HK-2 (cell line): ENCODE results near the gene FAIM2.
A peak's percentile ranks its signal among the peaks of the same experiment; 100 is the strongest.
"Not testable (repeated sequence)": the region's sequence is repeated elsewhere in the genome, so short reads cannot be mapped to it uniquely, and the experiment has no call there.

Source experiments
- DNase-seq: peaks from one replicate; pipeline ENCODE4 v3.0.0-alpha.2; 2018; ENCODE audit not compliant: unreplicated experiment

FAIM2 gene

DNA sequence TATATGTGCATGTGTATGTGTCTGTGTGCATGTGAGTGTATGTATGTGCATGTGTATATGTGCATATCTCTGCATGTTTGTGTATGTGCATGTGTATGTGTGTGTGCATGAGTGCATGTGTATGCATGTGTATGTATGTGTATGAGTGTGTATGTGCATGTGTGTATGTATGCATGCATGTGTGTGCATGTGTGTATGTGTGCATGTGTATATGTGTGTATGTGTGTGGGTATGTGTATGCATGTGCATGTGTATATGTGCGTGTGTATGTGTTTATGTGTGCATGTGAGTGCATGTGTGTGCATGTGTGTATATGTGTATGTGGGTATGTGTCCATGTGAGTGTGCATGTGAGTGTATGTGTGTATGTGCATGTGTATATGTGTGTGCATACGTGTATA lies 24.6 kb downstream of the FAIM2 start:
- DNase-seq: not testable (repeated sequence)

DNA sequence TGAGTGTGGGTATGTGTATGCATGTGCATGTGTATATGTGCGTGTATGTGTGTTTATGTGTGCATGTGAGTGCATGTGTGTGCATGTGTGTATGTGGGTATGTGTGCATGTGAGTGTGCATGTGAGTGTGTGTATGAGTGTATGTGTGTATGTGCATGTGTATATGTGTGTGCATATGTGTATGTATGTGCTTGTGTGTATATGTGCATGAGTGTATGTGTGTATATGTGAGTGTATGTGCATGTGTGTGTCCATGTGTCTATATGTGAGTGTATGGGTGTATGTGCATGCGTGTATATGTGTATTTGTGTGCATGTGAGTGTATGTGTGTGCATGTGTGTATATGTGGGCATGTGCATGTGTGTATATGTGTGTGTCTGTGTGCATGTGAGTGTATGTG lies 25.7 kb downstream of the FAIM2 start:
- DNase-seq: no peak

DNA sequence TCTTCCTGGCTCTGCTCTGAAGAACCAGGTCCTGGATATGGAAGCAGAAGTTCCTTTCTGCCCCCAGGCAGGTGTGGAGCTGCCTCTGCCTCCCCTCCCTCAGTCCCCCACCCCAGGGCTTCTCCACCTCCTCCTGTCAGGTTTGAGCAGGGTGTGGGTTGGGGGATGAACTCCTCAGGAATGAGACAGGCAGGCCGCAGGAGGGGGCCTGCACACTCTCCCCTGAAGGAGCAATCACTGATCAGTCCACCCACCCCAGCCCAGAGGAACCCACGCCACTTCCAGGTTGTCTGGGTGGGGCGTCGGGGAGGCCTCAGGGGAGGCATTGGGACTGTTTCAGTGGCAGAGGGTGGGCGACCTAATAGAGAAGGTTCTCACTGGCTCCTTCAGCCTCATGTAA lies 26.6 kb downstream of the FAIM2 start:
- DNase-seq: no peak

DNA sequence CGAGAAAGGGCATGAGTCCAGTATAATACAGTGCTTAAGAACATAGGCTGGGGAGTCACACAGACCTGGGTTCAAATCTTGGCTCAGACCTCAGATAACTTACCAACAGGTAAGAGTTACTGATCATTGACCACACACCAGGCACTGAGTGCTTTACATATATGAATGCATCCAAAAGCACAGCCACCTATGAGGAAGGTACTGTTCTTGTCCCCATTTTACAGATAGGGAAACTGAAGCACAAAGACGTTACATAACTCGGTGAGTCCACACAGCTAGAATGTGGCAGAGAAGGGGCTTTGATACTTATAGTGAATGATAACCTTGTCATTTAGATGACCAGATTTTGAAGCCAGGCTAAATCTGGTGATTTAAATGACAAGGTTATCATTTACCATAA lies 27.6 kb downstream of the FAIM2 start:
- no peak for DNase-seq

DNA sequence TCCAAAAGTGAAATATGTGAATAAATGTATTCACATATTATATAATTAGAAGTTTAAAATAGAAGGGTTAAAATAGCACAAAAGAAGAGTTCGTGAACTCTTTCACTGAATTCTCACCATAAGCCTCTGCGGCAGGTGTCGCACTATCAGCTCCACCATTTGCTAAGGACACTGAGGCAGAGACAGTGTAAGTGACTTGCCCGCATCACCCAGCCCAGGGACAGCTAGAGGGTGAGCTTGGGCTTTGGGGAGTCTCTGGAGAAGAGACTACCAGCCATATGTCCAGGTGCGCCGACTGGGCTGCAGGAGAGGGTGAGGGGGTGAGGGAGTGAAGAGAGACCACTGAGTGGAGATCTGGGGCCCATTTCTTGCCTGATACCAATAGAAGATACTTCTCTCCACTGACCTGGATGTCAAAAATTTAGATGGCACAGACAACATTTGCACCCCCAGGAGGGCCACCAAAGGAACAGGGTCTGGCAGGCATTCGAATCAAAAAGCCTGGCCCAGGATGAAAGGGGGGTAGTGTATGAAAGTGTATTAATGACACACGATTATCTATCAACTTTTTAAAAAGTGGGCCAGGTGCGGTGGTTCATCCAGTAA lies 28.5 kb downstream of the FAIM2 start:
- DNase-seq: no peak

DNA sequence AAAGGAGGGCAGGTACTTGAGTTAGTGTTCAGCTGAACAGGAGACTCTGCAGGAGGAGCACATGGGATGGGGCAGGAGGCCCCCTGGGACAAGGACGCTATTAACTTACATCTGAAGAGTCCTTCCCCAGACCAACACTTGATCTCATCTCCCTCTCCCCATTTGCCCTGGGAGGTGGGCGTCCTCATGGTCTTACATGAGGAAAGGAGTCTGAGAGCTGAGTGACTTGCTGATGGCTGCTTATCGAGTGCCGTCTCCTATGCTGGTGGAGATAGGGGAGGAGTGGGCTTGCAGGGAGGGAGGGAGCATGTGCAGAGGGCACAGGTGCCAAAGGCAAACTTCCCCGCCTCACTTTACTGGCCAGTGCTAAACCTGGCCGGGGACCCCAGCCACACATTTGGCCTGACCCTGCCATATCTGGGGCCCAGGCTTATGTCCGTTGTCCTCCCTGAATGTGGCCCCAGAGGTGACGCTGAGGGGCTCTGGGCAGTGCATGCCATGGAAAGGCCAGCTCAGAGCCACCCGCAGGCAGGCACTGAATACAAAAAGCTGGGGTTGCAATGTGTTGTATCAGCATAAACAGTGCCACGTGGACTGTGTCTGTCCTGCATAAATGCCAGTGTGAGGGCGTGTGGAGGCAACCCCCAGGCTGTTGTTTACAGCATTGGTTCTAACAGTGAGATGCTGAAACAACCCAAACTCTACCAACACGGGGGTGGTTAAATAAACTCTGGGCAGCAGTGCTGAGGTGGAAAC lies 29.4 kb downstream of the FAIM2 start:
- DNase-seq: no peak

DNA sequence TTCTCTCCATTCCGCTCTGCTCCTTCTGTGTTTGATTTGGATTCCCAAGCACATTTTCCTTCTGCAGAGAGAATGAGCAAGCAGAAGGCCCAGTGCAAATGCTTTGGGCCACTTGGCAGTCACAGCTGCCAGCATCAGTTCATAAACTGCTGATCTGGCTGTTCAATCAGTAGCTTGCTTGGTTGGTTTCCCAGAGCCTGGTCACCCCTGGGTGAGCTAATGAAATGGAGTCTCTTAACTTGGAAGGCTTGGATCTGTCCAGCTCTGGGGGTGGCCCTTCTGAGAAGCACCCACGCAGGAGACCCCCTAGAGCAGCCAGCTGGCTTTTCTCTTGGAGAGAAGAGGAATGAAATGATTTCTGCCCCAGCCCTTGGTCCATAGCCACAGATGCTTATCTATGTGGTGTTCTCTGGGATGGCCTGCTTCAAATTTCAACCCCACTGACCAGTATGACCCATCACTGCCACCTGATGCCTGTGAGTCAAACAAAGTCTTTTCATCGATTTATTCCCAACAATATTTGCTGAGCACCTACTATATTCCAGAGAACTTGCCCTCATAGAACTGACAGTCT lies 30.3 kb downstream of the FAIM2 start:
- no peak for DNase-seq

DNA sequence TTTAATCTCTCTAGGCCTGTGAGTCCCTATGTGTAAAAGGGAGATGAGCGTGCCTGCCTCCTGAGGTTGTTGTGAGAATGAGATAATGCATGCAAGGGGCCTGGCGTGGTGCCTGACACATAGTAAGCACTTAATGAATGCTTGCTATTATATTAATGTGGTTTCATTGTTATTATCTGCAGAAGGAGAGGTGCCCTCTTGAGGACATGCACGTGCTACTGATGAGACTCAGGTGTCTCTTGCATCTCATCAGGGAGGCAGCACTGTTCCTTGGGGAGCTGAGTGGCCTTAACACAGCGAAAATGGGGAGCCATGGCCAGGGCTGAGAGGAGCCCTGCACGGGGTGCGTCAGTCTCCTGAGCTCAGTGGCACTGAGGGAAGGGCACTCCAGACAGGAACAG lies 30.9 kb downstream of the FAIM2 start:
- DNase-seq: no peak

DNA sequence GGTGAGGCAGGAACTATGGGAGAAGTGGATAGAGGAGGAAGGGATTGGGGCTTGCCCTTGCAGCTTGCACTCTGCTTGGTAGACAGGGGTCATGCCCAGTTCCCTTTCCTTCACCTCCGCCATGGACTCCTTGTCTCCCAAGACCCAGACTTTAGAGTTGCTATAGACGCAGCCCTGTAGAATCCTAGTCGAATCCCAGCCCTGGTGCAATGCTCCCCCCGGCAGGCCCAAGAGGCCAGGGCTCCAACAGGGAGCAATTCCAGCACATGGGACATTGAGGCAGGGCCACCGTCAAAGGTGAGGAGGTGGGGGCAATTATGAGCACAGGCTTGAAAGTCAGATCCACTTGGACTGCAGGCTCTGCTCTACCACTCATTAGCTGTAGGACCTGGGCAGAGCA lies 31.3 kb downstream of the FAIM2 start:
- no peak for DNase-seq

DNA sequence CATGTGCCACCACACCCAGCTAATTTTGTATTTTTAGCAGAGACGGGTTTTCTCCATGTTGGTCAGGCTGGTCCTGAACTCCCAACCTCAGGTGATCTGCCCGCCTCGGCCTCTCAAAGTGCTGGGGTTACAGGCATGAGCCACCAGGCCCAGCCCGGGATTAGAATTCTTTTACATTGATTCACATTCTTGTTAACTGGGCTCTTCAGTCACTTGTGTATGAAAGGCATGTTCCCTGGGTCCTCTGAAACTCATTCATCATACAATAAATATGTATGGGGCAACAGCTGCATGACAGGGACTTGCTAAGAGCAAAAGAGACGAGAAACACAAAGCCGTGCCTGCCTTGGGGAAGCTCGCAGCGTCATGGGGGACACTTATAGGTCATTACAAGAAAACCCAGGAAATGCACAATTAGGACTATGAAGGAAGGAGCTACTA lies 31.9 kb downstream of the FAIM2 start:
- DNase-seq: not testable (repeated sequence)

DNA sequence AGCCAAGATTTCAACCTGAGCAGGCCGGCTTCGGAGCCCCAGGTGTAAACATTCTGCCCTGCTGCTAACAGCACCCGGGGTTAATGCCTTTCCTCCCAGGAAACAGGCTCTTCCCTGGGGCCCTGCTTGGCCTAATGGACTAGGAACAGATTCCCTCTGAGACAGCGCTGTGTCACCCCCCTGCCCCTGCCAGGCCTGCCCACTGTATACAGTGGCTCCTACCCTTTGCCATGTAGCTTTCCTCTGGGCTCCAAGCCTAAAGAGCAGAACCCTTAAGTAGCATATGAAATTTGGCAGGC lies 32.5 kb downstream of the FAIM2 start:
- no peak for DNase-seq

DNA sequence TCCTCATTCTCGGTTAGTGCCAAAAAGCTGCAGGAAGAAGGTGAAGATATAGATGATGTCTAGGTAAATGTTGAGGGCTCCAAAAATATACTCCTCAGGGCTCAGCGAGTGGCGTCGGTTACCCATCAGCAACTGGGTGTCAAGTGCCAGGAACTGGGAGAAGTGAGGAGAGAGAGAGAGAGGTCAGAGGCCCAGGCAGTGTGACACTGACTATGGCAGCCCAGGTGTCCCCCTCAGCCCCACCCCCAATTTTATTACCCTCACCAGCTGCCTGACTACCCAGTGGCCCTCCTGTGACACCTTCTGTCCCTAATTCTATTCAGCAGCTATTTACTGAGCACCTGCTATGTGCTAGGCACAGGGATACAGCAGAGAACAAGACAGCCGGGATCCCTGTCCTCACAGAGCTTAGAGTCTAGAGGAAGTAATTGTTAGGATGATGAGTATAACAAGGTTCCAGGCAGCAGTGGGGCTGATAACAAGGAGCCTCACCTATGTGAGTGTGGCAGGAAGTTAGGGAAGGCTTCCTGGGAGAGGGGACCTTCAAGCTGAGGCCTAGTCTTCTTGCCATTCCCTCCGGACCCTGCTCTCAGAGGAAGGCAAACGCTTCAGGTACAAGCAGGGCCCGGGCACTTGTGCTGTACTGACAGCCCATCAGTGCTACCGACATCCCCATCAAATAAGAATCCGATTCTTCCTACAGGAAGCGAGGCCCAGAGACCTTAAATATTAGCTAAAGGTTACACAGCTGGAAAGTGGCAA lies 33.0 kb downstream of the FAIM2 start:
- no peak for DNase-seq

DNA sequence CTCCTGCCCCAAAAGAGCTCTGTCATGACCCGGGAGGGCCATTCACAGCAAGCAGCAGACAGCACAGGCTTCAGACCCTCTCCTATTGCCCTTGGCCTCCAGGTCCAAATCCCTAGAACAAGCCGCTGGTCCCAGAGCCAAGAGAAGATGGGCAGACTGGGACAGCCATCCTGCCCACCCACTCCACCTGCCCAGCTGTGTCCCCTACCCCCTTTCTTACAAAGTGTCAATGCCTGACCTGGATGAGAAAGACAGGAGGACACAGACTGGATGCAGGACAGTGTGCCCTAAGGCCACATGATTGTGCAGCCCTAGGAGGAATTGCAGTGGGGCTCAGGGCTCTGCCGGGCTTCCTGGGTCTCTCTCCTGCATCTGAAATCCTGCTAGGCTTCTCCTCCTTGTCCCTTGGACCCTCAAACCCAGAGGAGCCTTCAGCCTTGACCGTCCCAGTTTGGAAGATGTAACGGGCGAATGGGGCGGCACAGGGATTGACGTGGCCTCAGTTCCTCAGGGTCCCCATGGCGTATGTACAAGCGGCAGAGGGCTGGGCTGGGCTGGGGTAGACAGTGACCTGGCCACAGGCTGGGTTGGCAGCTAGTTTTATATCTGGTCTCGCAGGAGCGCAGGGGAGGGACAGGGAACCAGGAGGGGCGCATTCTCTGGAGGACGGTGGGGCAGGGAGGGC lies 33.7 kb downstream of the FAIM2 start:
- no peak for DNase-seq

DNA sequence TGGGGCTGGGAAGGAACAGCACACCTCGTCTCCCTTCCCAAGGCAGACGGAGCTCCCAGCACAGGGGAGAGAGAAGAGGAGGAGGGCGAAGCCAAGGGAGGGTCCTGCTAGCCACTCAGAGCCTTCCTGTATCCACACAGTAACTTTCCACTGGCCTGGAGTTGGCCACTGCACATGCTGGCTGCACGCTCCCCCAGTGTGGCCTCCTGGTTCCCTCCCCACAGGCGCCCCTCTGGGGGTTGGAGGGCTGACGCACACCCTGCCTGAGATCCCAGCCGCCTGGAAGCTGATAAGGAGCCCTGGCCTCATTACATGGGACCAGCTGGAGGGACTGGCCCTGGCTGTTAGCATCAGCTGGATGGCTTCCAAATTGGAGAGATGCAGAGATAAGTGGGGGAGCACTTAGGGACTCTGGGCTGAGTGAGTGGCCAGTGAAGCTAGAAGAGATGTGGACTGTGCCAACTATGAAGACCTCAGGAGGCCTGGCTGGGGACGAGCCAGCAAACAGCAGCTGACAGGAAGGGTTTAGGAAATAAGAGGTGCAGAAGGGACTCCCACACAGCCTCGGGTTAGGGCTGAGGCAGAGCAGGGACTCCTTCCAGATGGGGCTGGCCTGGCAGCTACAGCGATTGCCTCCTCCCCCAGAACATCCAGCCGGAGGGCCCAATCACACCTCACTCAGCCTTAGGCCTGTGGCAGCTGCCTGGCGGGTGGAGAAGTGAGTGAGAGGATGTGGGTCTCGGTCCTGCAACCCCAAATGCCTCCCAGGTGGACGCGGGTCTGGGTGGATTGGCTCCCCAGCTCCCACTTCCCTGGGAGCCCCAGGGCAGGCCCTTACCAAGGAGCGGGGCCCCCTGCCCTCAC lies 34.5 kb downstream of the FAIM2 start:
- no peak for DNase-seq

DNA sequence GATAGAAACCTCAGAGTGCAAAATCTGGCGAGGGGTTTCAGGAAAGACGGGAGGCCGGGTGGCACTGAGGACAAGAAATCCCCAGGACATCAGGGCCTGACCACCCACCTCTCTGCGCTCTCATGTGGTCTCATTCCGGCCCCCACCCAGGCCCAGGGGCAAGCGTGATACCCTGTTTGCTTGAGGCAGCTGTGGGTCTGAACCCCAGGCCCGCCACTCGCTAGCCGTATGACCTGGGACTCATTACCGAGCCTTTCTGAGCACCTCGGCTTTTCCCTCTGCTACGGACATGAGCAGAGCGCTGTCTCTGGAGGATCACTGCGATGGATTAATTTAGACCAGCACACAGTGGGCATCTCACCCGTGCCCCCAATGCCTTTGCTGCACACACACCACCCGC lies 35.3 kb downstream of the FAIM2 start:
- DNase-seq: no peak

DNA sequence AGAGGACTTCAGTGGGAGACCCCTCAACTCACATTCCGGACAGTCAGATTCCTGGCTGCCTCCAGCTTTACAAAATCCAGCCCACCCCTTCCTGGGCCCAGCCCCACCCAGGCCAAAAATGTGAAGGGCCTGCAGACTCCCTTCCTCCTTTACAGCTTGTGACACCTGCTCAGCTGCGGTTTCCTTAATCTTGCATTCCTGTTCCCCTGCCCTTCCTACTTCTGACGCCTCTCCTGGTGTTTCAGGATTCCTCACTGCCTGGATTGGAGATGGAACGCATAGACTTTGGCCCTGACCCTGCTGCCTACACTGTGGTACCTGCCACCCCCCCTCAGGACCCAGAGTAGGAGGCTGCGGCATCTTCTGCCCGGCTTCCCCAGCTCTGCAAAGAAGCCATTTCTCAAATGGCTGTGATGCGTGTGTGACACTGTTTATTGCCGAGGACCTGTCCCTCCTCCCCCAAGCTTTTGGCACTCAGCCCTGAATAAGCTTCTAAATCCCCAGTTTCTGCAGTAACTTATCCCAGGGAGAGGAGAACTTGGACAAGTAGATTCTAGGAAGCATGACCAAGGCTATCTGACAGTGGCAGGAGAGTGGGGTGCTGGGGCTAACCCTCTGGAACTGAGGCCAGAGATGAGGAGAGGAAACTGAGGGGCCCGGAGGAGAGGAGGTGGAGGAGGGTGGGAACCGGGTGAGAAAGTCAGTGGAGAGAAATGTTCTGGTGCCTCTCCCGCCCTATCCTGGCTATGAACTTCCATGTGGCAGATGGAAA lies 35.9 kb downstream of the FAIM2 start:
- DNase-seq: no peak

DNA sequence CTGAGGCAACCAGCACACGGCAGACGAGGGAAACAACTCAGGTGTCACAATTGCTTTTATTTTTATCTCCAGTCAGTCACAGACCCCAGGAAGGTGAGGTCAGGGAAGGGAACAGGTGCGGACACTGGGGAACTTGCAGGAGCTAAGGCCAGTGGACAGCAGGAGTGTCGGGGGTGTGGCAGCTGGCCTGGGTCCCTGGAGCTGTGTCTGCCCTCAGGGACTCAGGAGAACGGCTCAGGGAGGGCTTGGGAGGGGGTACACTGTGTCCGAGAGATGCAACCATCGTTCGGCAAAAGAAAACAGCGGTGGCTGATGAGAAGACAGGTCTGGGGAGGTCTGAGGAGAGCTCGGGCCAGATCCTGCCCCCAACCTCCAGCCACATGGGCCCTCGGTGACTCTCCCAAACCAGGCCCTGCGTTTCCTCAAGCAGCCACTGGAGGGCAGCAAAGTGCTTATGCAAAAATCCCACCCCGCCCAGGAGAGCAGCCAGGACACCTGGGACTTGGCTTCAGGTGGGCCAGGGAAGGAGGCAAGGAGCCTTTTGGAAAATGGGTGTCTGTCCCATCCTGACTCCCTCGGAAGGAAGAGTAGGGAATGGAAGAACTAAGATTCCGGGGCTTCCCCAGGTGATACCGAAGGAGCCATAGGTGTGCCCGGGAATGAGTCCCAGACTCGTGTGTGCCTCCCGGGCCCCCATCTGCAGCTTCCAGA lies 36.7 kb downstream of the FAIM2 start:
- DNase-seq: peak; percentile 80

DNA sequence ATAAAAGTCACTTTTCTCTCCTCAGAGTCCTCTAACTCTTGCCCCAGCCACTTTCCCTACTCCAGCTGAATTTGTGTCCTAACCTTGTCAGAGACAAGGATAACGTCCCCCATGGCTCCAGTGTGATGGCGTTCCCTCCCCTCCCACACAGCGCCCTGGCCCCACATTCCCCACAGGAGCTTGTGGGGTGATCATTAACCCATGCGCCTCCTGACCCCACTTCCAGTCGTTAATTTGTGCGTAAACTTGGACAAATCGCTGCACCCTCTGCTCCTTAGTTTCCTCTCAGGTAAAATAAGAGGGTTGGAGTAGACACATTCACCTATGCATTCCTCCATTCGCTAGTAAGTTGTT lies 37.9 kb downstream of the FAIM2 start:
- DNase-seq: no peak

DNA sequence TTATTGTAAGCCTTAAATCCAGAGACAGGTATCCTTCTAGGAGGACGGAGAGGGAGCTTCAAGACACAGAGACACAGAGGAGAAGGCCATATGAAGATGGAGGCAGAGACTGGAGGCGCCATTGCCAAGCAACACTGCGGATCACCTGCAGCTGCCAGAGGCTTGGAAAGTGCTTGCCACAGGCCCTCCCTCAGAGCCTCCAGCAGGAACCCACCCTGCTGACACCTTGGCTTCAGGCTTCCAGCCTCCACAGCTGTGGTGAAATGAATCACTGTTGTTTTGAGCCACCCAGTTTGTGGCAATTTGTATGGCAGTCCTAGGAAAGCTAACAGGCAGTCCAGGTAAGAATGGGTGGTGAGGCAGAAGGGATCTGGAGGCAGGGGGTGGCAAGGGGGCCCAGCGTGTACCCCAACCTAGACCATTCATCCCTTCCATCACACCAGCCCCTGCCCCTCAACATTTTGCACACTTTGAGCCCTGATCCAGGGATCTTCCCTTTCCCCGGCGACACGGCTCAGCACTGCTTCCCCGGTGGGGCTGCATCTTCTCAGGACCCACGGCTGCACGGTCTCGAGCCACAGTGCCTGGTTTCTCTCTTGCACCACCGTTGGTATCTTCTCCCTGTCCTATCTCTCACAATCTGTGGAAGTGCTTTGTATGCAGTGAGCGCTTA lies 38.5 kb downstream of the FAIM2 start:
- DNase-seq: no peak

DNA sequence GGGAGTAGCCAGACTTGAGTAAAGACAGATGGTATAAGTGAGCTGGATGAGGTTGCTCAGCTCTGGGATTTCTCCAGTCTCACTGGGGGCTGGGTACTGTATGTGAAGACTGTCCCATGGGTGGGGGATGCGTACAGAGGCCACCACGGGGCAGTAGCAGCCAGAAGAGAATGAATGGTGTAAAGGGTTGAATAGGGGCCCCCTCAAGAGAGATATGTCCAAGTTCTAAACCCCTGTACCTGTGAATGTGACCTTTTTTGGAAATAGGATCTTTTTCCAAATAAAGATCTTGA lies 39.0 kb downstream of the FAIM2 start:
- no peak for DNase-seq
